Measurements from ENCODE around the gene CTNNBIP1.

Gene CTNNBIP1

GRCh38 chr1:9874959-9875635 lies 35.0 kb downstream of the CTNNBIP1 start:
- peak; percentile 82 for DNase-seq

GRCh38 chr1:9874412-9874811 lies 35.7 kb downstream of the CTNNBIP1 start:
- DNase-seq = no peak

GRCh38 chr1:9873992-9874391 lies 36.1 kb downstream of the CTNNBIP1 start:
- no peak for DNase-seq

GRCh38 chr1:9873385-9873784 lies 36.7 kb downstream of the CTNNBIP1 start:
- DNase-seq = no peak

GRCh38 chr1:9872430-9873165 lies 37.5 kb downstream of the CTNNBIP1 start:
- DNase-seq = no peak

- no peak for DNase-seq
These were observed 38.2 kb downstream of the CTNNBIP1 start for GRCh38 chr1:9871707-9872425.

GRCh38 chr1:9871021-9871420 lies 39.0 kb downstream of the CTNNBIP1 start:
- DNase-seq = no peak

- no peak for DNase-seq
These were observed 39.5 kb downstream of the CTNNBIP1 start for GRCh38 chr1:9870572-9870971.

- no peak for DNase-seq
These were observed 40.2 kb downstream of the CTNNBIP1 start for GRCh38 chr1:9869831-9870251.

- DNase-seq = no peak
These were observed 41.9 kb downstream of the CTNNBIP1 start for GRCh38 chr1:9868244-9868590.

- peak; percentile 90 for DNase-seq
These were observed 42.4 kb downstream of the CTNNBIP1 start for GRCh38 chr1:9867408-9868243.

- no peak for DNase-seq
These were observed 43.2 kb downstream of the CTNNBIP1 start for GRCh38 chr1:9866836-9867235.

GRCh38 chr1:9865724-9866123 lies 44.3 kb downstream of the CTNNBIP1 start:
- no peak for DNase-seq

- no peak for DNase-seq
These were observed 46.7 kb downstream of the CTNNBIP1 start for GRCh38 chr1:9863371-9863770.

GRCh38 chr1:9861360-9861759 lies 48.7 kb downstream of the CTNNBIP1 start:
- no peak for DNase-seq

GRCh38 chr1:9860887-9861286 lies 49.2 kb downstream of the CTNNBIP1 start:
- DNase-seq = no peak

GRCh38 chr1:9859281-9860014 lies 50.6 kb downstream of the CTNNBIP1 start:
- DNase-seq = no peak

GRCh38 chr1:9858293-9859035 lies 51.6 kb downstream of the CTNNBIP1 start:
- no peak for DNase-seq

- no peak for DNase-seq
These were observed 54.9 kb downstream of the CTNNBIP1 start for GRCh38 chr1:9855186-9855585.

GRCh38 chr1:9853249-9853595 lies 56.8 kb downstream of the CTNNBIP1 start:
- no peak for DNase-seq

- DNase-seq = no peak
These were observed 57.4 kb downstream of the CTNNBIP1 start for GRCh38 chr1:9852410-9853248.
